Measurements from ENCODE around the gene PLEKHG3.

DNA sequence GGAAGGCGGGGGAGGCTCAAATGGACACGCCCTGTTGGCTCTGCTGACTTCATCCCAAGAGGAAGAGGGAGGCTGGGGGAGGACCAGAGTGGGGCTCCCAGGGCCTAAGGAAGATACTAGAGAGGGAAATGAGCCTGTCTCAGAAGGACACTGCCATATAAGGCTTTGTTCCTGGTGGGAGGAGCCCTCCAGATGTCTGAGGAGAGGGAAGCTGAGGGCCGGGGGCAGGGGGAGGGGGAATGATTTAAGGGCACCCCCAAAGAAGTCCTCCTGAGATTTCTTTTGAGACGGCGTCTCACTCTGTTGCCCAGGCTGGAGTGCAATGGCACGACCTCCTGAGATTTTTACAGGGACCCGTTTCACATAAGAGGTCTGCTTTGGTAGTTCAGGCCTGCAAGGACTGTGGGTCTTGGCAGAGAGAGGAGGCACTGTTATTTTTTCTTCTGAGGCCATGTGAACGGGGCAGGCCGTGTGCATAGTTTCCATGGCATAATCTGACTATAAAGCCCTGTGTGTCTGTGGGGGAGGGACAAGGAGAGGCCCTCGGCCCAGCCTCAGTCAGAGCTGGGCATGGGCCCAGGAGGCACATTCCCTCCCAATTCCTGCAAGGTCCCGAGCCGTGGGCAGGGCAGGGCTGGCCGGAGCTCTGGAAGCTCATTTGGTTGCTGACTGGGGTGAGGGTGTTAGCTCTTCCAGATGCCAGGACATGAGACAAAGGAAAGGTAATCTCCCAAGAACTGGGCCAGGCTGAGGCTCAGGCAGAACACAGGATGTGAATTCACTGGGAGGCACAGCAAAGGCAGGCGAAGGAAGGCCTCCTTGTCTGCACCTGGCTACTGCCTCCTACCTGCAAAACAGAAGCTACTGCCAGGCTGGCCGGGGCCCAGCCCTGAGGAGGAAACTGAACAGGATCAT lies 22.2 kb upstream of the PLEKHG3 start:
- no peak for TF ChIP-seq GATA2 (IDR thresholded peaks at IDR 0.05; ENCODE audit: low read depth, low read length)
- no peak for TF ChIP-seq GATA3 (IDR thresholded peaks at IDR 0.05; ENCODE audit: low read depth, low read length)

All from SH-SY5Y (cell line).